Activated T-helper 1 cell treated with anti-CD3 and anti-CD28 coated beads, Interleukin-12 subunit alpha, Interleukin-12 subunit beta, Interleukin-2, Interleukin-4 antibody, amounts not matched to agents 30 ng/mL and 10 ng/mL and 1 ng/mL, durations not matched to agents 14 hours and 24 hours and 36 hours (primary cell): ENCODE results near the gene RASGRF2. TPM values are rescaled to one million over a fixed set of nuclear protein-coding genes. Genes with fewer than 3 reads are reported as not detected.
"Not testable (repeated sequence)": the region's sequence is repeated elsewhere in the genome, so short reads cannot be mapped to it uniquely, and the experiment has no call there.

ENCODE experiments used
- DNase-seq: peaks from one replicate; pipeline ENCODE4 v3.0.0; 2021; ENCODE audit warnings: low spot score
- H3K27ac Mint-ChIP-seq: one replicate; pipeline ENCODE4 v1.8.0; 2021; ENCODE audit warnings: mild to moderate bottlenecking, mixed read lengths
- H3K27me3 Mint-ChIP-seq: one replicate; pipeline ENCODE4 v1.8.0; 2022; ENCODE audit warnings: mild to moderate bottlenecking, moderate library complexity, mixed read lengths; ENCODE audit not compliant: insufficient read depth
- H3K36me3 Mint-ChIP-seq: one replicate; pipeline ENCODE4 v1.8.0; 2021; ENCODE audit warnings: low read depth, mixed read lengths
- H3K4me1 Mint-ChIP-seq: one replicate; pipeline ENCODE4 v1.8.0; 2021; ENCODE audit warnings: low read depth, mixed read lengths
- H3K4me3 Mint-ChIP-seq: one replicate; pipeline ENCODE4 v1.8.0; 2021; ENCODE audit warnings: mild to moderate bottlenecking, moderate library complexity, mixed read lengths
- H3K9me3 Mint-ChIP-seq: one replicate; pipeline ENCODE4 v1.8.0; 2021; ENCODE audit warnings: mixed read lengths
- intact Hi-C: fragments of 100-400 bp; cut with micrococcal nuclease; formaldehyde crosslinking; loops from one replicate; pipeline ENCODE4 v1.15.1; 2024
- total RNA-seq: library from RNA; stranded (reverse); gene quantifications from 2 replicates; pipeline ENCODE4 v1.2.3, GENCODE V29; 2022

RASGRF2 gene
- total RNA-seq, 1 donor from 2014 or later: 22.6 TPM

- no peak overlapping the region for H3K4me3 Mint-ChIP-seq
- H3K27ac Mint-ChIP-seq: no peak overlapping the region
- intact Hi-C loops: no loop called here
- H3K27me3 Mint-ChIP-seq: no peaks in the 10 kb centered on the region
- no peaks in the 10 kb centered on the region for H3K9me3 Mint-ChIP-seq
- peaks cover 2% of the 10 kb centered on the region for H3K36me3 Mint-ChIP-seq
- no peak for DNase-seq
- peaks cover 57% of the 10 kb centered on the region for H3K4me1 Mint-ChIP-seq
These were observed 61.3 kb downstream of the RASGRF2 start for GRCh38 chr5:81021486-81021885.

GRCh38 chr5:81021951-81022687, 62.0 kb downstream of the RASGRF2 start:
- no peak overlapping the region for H3K27ac Mint-ChIP-seq
- H3K36me3 Mint-ChIP-seq: peaks cover 2% of the 10 kb centered on the region
- no peaks in the 10 kb centered on the region for H3K9me3 Mint-ChIP-seq
- H3K27me3 Mint-ChIP-seq: no peaks in the 10 kb centered on the region
- intact Hi-C loops: no loop called here
- no peak overlapping the region for H3K4me3 Mint-ChIP-seq
- no peak for DNase-seq
- peaks cover 54% of the 10 kb centered on the region for H3K4me1 Mint-ChIP-seq

- H3K9me3 Mint-ChIP-seq: no peaks in the 10 kb centered on the region
- H3K36me3 Mint-ChIP-seq: peaks cover 5% of the 10 kb centered on the region
- intact Hi-C loops: no loop called here
These were observed 62.5 kb downstream of the RASGRF2 start for GRCh38 chr5:81022688-81023084.

GRCh38 chr5:81023261-81023970, 63.3 kb downstream of the RASGRF2 start:
- Mint-ChIP-seq H3K4me3 (no peak overlapping the region), H3K27me3 (no peaks in the 10 kb centered on the region), H3K36me3 (peaks cover 6% of the 10 kb centered on the region), H3K9me3 (no peaks in the 10 kb centered on the region), H3K27ac (no peak overlapping the region), H3K4me1 (peaks cover 48% of the 10 kb centered on the region)
- intact Hi-C loops: no loop called here
- DNase-seq: no peak

More at GRCh38 chr5:81022688-81023084, 62.5 kb downstream of the RASGRF2 start:
- H3K27ac Mint-ChIP-seq: no peak overlapping the region
- H3K27me3 Mint-ChIP-seq: no peaks in the 10 kb centered on the region
- H3K4me1 Mint-ChIP-seq: peaks cover 54% of the 10 kb centered on the region
- no peak overlapping the region for H3K4me3 Mint-ChIP-seq
- no peak for DNase-seq

GRCh38 chr5:81027481-81028058, 67.4 kb downstream of the RASGRF2 start:
- no peak for DNase-seq
- Mint-ChIP-seq H3K9me3 (peaks cover 12% of the 10 kb centered on the region), H3K36me3 (peaks cover 11% of the 10 kb centered on the region), H3K4me3 (no peak overlapping the region), H3K27ac (no peak overlapping the region), H3K4me1 (peaks cover 18% of the 10 kb centered on the region), H3K27me3 (no peaks in the 10 kb centered on the region)
- intact Hi-C loops: no loop called here

- peaks cover 11% of the 10 kb centered on the region for H3K36me3 Mint-ChIP-seq
These were observed 68.7 kb downstream of the RASGRF2 start for GRCh38 chr5:81028888-81029287.

GRCh38 chr5:81029736-81030135, 69.6 kb downstream of the RASGRF2 start:
- DNase-seq, H3K27ac Mint-ChIP-seq, H3K27me3 Mint-ChIP-seq, intact Hi-C loops, H3K4me3 Mint-ChIP-seq: not testable (repeated sequence)
- H3K36me3 Mint-ChIP-seq: peaks cover 13% of the 10 kb centered on the region
- H3K4me1 Mint-ChIP-seq: peaks cover 15% of the 10 kb centered on the region
- peaks cover 15% of the 10 kb centered on the region for H3K9me3 Mint-ChIP-seq

More at GRCh38 chr5:81028888-81029287, 68.7 kb downstream of the RASGRF2 start:
- H3K9me3 Mint-ChIP-seq: peaks cover 15% of the 10 kb centered on the region
- H3K27me3 Mint-ChIP-seq, intact Hi-C loops, DNase-seq, H3K27ac Mint-ChIP-seq, H3K4me3 Mint-ChIP-seq: not testable (repeated sequence)
- peaks cover 15% of the 10 kb centered on the region for H3K4me1 Mint-ChIP-seq

GRCh38 chr5:81030236-81031034, 70.3 kb downstream of the RASGRF2 start:
- Mint-ChIP-seq H3K9me3 (peaks cover 16% of the 10 kb centered on the region), H3K36me3 (peaks cover 13% of the 10 kb centered on the region), H3K4me1 (peaks cover 15% of the 10 kb centered on the region)
- intact Hi-C loops, H3K27ac Mint-ChIP-seq, H3K4me3 Mint-ChIP-seq, H3K27me3 Mint-ChIP-seq, DNase-seq: not testable (repeated sequence)

GRCh38 chr5:81035522-81035921, 75.4 kb downstream of the RASGRF2 start:
- peaks cover 14% of the 10 kb centered on the region for H3K9me3 Mint-ChIP-seq
- no peaks in the 10 kb centered on the region for H3K27me3 Mint-ChIP-seq
- intact Hi-C loops: no loop called here
- H3K27ac Mint-ChIP-seq: no peak overlapping the region
- H3K4me1 Mint-ChIP-seq: no peaks in the 10 kb centered on the region
- peaks cover 1% of the 10 kb centered on the region for H3K36me3 Mint-ChIP-seq
- no peak for DNase-seq
- H3K4me3 Mint-ChIP-seq: no peak overlapping the region

GRCh38 chr5:81038495-81038894, 78.3 kb downstream of the RASGRF2 start:
- H3K4me1 Mint-ChIP-seq: no peaks in the 10 kb centered on the region
- DNase-seq: no peak
- H3K9me3 Mint-ChIP-seq: peaks cover 10% of the 10 kb centered on the region
- H3K27ac Mint-ChIP-seq: no peak overlapping the region
- H3K36me3 Mint-ChIP-seq: peaks cover 1% of the 10 kb centered on the region
- intact Hi-C loops: no loop called here
- H3K4me3 Mint-ChIP-seq: no peak overlapping the region
- no peaks in the 10 kb centered on the region for H3K27me3 Mint-ChIP-seq

GRCh38 chr5:81044868-81045267, 84.7 kb downstream of the RASGRF2 start:
- no peak overlapping the region for H3K27ac Mint-ChIP-seq
- intact Hi-C loops: no loop called here
- H3K9me3 Mint-ChIP-seq: no peaks in the 10 kb centered on the region
- H3K27me3 Mint-ChIP-seq: no peaks in the 10 kb centered on the region
- no peak overlapping the region for H3K4me3 Mint-ChIP-seq
- DNase-seq: no peak
- peaks cover 7% of the 10 kb centered on the region for H3K4me1 Mint-ChIP-seq
- peaks cover 21% of the 10 kb centered on the region for H3K36me3 Mint-ChIP-seq

- peaks cover 7% of the 10 kb centered on the region for H3K4me1 Mint-ChIP-seq
- intact Hi-C loops: no loop called here
- no peaks in the 10 kb centered on the region for H3K27me3 Mint-ChIP-seq
- H3K36me3 Mint-ChIP-seq: peaks cover 21% of the 10 kb centered on the region
- DNase-seq: no peak
- no peak overlapping the region for H3K27ac Mint-ChIP-seq
- H3K9me3 Mint-ChIP-seq: no peaks in the 10 kb centered on the region
- H3K4me3 Mint-ChIP-seq: no peak overlapping the region
These were observed 85.2 kb downstream of the RASGRF2 start for GRCh38 chr5:81045389-81045807.
